Muscle of leg (tissue), 11 donors: Measurements from ENCODE around the gene GRAMD2B. TPM values are rescaled to one million over a fixed set of nuclear protein-coding genes. Genes with fewer than 3 reads are reported as not detected.
"Not testable (repeated sequence)": the region's sequence is repeated elsewhere in the genome, so short reads cannot be mapped to it uniquely, and the experiment has no call there.

Source experiments
- DNase-seq: peaks from one replicate; pipeline ENCODE4 v3.0.0; 2013
- H3K27ac ChIP-seq: one replicate; pipeline ENCODE4 v1.5.1; 2013; ENCODE audit warnings: mild to moderate bottlenecking, low read length, control low read depth
- H3K27me3 ChIP-seq: one replicate; pipeline ENCODE4 v1.6.1; 2013; ENCODE audit warnings: low read length; ENCODE audit not compliant: control insufficient read depth, insufficient read depth
- H3K36me3 ChIP-seq: one replicate; pipeline ENCODE4 v1.6.1; 2013; ENCODE audit warnings: low read length; ENCODE audit not compliant: control insufficient read depth, insufficient read depth
- H3K4me1 ChIP-seq: one replicate; pipeline ENCODE4 v1.6.1; 2013; ENCODE audit warnings: low read length; ENCODE audit not compliant: control insufficient read depth, insufficient read depth
- H3K4me3 ChIP-seq: one replicate; pipeline ENCODE4 v1.5.1; 2013; ENCODE audit warnings: low read length, control low read depth
- H3K9me3 ChIP-seq: replicated peaks from 2 replicates; pipeline ENCODE4 v1.6.1; 2013; ENCODE audit warnings: low read depth, low read length; ENCODE audit not compliant: control insufficient read depth
- WGBS: methylation state at CpG from one replicate; pipeline ENCODE4 v1.1.5; 2013; ENCODE audit warnings: missing lambda C conversion rate; ENCODE audit not compliant: insufficient coverage; 5-methylcytosine and 5-hydroxymethylcytosine counted together
- polyA plus RNA-seq, 8 donors: library from polyadenylated mRNA; unstranded; fragments of 120-200 nt; gene quantifications; one replicate each; pipeline versions ENCODE4 v1.2.1 to v1.2.3, GENCODE V29; 2013; ENCODE audit warnings: inconsistent platforms in 1 of 8, low replicate concordance in 1 of 8; ENCODE audit not compliant: insufficient read length in 8 of 8, insufficient read depth in 1 of 8
- total RNA-seq: library from RNA; stranded (reverse); fragments of 120-200 nt; gene quantifications from one replicate; pipeline ENCODE4 v1.2.4, GENCODE V29; 2013

Gene GRAMD2B
- total and polyA plus RNA-seq, 9 donors = 6.5 to 13.9 (median 9.2) TPM

GRCh38 chr5:126435261-126435660, 12.1 kb downstream of the GRAMD2B start:
- Histone ChIP-seq H3K36me3 (no peaks in the 10 kb centered on the region), H3K9me3 (no peaks in the 10 kb centered on the region), H3K27ac (no peak overlapping the region), H3K27me3 (no peaks in the 10 kb centered on the region), H3K4me3 (no peak overlapping the region), H3K4me1 (no peaks in the 10 kb centered on the region)
- WGBS = 94% methylated on average over 4 of the region's 8 CpGs
- no peak for DNase-seq

GRCh38 chr5:126435714-126436113, 12.5 kb downstream of the GRAMD2B start:
- no peak for DNase-seq
- H3K4me3 ChIP-seq = no peak overlapping the region
- no peak overlapping the region for H3K27ac ChIP-seq
- 90% methylated on average over 2 of the region's 2 CpGs for WGBS
- H3K9me3 ChIP-seq = no peaks in the 10 kb centered on the region
- no peaks in the 10 kb centered on the region for H3K27me3 ChIP-seq
- H3K4me1 ChIP-seq = no peaks in the 10 kb centered on the region
- no peaks in the 10 kb centered on the region for H3K36me3 ChIP-seq

- H3K9me3 ChIP-seq = no peaks in the 10 kb centered on the region
- DNase-seq = no peak
- no peaks in the 10 kb centered on the region for H3K36me3 ChIP-seq
- 60% methylated on average over 1 of the region's 1 CpG for WGBS
- H3K27me3 ChIP-seq = no peaks in the 10 kb centered on the region
- H3K4me1 ChIP-seq = no peaks in the 10 kb centered on the region
- no peak overlapping the region for H3K4me3 ChIP-seq
- no peak overlapping the region for H3K27ac ChIP-seq
Measured at GRCh38 chr5:126437721-126438120, 14.5 kb downstream of the GRAMD2B start.

GRCh38 chr5:126438267-126438666, 15.1 kb downstream of the GRAMD2B start:
- H3K27me3 ChIP-seq = no peaks in the 10 kb centered on the region
- H3K27ac ChIP-seq = no peak overlapping the region
- H3K4me3 ChIP-seq = no peak overlapping the region
- no peak for DNase-seq
- H3K36me3 ChIP-seq = no peaks in the 10 kb centered on the region
- no peaks in the 10 kb centered on the region for H3K4me1 ChIP-seq
- WGBS = 70% methylated on average over 4 of the region's 4 CpGs
- no peaks in the 10 kb centered on the region for H3K9me3 ChIP-seq

- no peaks in the 10 kb centered on the region for H3K9me3 ChIP-seq
- H3K36me3 ChIP-seq = no peaks in the 10 kb centered on the region
- no peaks in the 10 kb centered on the region for H3K27me3 ChIP-seq
- H3K4me1 ChIP-seq = no peaks in the 10 kb centered on the region
- no peak overlapping the region for H3K4me3 ChIP-seq
- no CpG with 5 or more reads among the region's 3 CpGs for WGBS
- H3K27ac ChIP-seq = no peak overlapping the region
- DNase-seq = no peak
Measured at GRCh38 chr5:126438868-126439267, 15.7 kb downstream of the GRAMD2B start.

- not testable (repeated sequence) for H3K27me3 ChIP-seq, DNase-seq, H3K36me3 ChIP-seq, H3K9me3 ChIP-seq, H3K4me3 ChIP-seq, H3K4me1 ChIP-seq, H3K27ac ChIP-seq
- WGBS = no CpG with 5 or more reads among the region's 6 CpGs
Measured at GRCh38 chr5:126439724-126440123, 16.5 kb downstream of the GRAMD2B start.

- Histone ChIP-seq H3K36me3 (no peaks in the 10 kb centered on the region), H3K27me3 (no peaks in the 10 kb centered on the region), H3K4me3 (no peak overlapping the region), H3K27ac (no peak overlapping the region), H3K9me3 (no peaks in the 10 kb centered on the region), H3K4me1 (no peaks in the 10 kb centered on the region)
- WGBS = 75% methylated on average over 2 of the region's 2 CpGs
- DNase-seq = no peak
Measured at GRCh38 chr5:126441230-126441629, 18.0 kb downstream of the GRAMD2B start.

- Histone ChIP-seq H3K9me3 (no peaks in the 10 kb centered on the region), H3K4me1 (no peaks in the 10 kb centered on the region), H3K36me3 (peaks cover 3% of the 10 kb centered on the region), H3K27ac (peak overlapping the region; percentile 1), H3K27me3 (no peaks in the 10 kb centered on the region), H3K4me3 (no peak overlapping the region)
- DNase-seq = peak; percentile 87
- WGBS = no CpG with 5 or more reads among the region's 2 CpGs
Measured at GRCh38 chr5:126443374-126443851, 20.2 kb downstream of the GRAMD2B start.

- Histone ChIP-seq H3K4me3 (no peak overlapping the region), H3K27me3 (no peaks in the 10 kb centered on the region), H3K4me1 (no peaks in the 10 kb centered on the region), H3K9me3 (no peaks in the 10 kb centered on the region), H3K27ac (no peak overlapping the region), H3K36me3 (peaks cover 3% of the 10 kb centered on the region)
- WGBS = 92% methylated on average over 2 of the region's 2 CpGs
- DNase-seq = no peak
Measured at GRCh38 chr5:126444137-126444536, 20.9 kb downstream of the GRAMD2B start.

GRCh38 chr5:126445502-126446174, 22.4 kb downstream of the GRAMD2B start:
- WGBS = no CpG with 5 or more reads among the region's 3 CpGs
- no peak for DNase-seq
- Histone ChIP-seq H3K4me1 (no peaks in the 10 kb centered on the region), H3K9me3 (no peaks in the 10 kb centered on the region), H3K27me3 (no peaks in the 10 kb centered on the region), H3K36me3 (peaks cover 3% of the 10 kb centered on the region), H3K27ac (no peak overlapping the region), H3K4me3 (no peak overlapping the region)
